SU-DHL-6 (cell line): ENCODE data around the gene GPR108.
"Not testable (repeated sequence)": the region's sequence is repeated elsewhere in the genome, so short reads cannot be mapped to it uniquely, and the experiment has no call there.

Source experiments
- EZH2phosphoT487 ChIP-seq: fragments of 200-600 bp; sonication (generic), shearing (Covaris generic); conservative IDR thresholded peaks from 2 replicates; pipeline ENCODE4 v1.6.1; 2018; ENCODE audit warnings: mild to moderate bottlenecking, antibody characterized with exemption, low read length, moderate library complexity, mixed read lengths
- TF ChIP-seq, protein P1 (sequence below): fragments of 200-600 bp; sonication (generic); IDR thresholded peaks from one replicate; pipeline ENCODE4 v1.5.1; 2017; ENCODE audit warnings: antibody characterized with exemption, mild to moderate bottlenecking, low read length, moderate library complexity; ENCODE audit not compliant: insufficient read depth, poor library complexity, severe bottlenecking

DNA sequence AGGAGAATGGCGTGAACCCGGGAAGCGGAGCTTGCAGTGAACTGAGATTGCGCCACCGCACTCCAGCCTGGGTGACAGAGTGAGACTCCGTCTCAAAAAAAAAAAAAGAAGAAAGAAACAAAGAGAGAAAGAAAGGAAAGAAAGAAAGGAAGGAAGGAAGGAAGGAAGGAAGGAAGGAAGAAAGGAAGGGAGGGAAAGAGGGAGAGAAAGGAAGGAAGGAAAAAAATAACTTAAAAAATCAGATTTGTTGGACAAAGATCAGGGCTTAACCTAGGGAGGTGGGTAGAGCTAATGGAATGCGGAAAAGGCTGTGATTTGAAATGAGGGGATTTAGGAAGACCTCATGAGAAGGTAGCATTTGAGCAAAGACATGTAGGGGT lies 34.3 kb upstream of the GPR108 start:
- TF ChIP-seq, protein P1, sequence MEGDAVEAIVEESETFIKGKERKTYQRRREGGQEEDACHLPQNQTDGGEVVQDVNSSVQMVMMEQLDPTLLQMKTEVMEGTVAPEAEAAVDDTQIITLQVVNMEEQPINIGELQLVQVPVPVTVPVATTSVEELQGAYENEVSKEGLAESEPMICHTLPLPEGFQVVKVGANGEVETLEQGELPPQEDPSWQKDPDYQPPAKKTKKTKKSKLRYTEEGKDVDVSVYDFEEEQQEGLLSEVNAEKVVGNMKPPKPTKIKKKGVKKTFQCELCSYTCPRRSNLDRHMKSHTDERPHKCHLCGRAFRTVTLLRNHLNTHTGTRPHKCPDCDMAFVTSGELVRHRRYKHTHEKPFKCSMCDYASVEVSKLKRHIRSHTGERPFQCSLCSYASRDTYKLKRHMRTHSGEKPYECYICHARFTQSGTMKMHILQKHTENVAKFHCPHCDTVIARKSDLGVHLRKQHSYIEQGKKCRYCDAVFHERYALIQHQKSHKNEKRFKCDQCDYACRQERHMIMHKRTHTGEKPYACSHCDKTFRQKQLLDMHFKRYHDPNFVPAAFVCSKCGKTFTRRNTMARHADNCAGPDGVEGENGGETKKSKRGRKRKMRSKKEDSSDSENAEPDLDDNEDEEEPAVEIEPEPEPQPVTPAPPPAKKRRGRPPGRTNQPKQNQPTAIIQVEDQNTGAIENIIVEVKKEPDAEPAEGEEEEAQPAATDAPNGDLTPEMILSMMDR: not testable (repeated sequence)
- not testable (repeated sequence) for TF ChIP-seq EZH2phosphoT487
